HEK293T (cell line): ENCODE data around the gene PI4KA.
"Not testable (repeated sequence)": the region's sequence is repeated elsewhere in the genome, so short reads cannot be mapped to it uniquely, and the experiment has no call there.

Experiments used
- BHLHE40 ChIP-seq: fragments of 450-650 bp; IDR thresholded peaks from 2 replicates; pipeline ENCODE4 v1.6.1; 2016; ENCODE audit warnings: mild to moderate bottlenecking, moderate library complexity, borderline replicate concordance
- CTBP1 ChIP-seq: fragments of 450-650 bp; IDR thresholded peaks from 2 replicates; pipeline ENCODE4 v1.6.1; 2016; ENCODE audit warnings: borderline replicate concordance
- LEF1 ChIP-seq: fragments of 450-650 bp; IDR thresholded peaks from 2 replicates; pipeline ENCODE4 v1.6.1; 2017; ENCODE audit warnings: mild to moderate bottlenecking, borderline replicate concordance
- SP1 ChIP-seq: fragments of 450-650 bp; IDR thresholded peaks from 2 replicates; pipeline ENCODE4 v1.6.1; 2017
- TARDBP ChIP-seq: fragments of 450-650 bp; IDR thresholded peaks from 2 replicates; pipeline ENCODE4 v1.6.1; 2016
- TF ChIP-seq, protein P1 (sequence below): fragments of 450-650 bp; IDR thresholded peaks from 2 replicates; pipeline ENCODE4 v1.6.1; 2016

DNA sequence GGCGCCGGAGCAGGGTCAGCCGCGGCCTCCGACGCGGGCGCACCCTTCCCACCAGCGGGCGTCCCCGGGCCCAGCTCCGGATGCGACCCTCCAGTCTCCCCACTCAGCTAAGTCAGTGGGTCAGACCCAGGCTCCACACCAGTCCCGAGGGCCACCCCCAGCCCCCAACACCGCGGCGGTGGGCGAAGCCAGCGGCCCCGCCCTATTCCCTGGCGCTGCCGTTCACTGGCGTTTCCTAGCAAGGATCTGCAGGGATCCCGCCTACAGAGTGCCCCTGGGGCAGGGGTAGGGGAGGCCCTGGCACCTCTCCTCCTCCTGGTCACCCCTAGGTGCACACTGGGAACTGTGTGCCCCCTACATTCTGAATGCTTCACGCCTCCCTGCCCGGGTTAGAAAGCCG is 190.4 kb downstream of the PI4KA start:
- TF ChIP-seq SP1, TARDBP, CTBP1, BHLHE40, LEF1: not testable (repeated sequence)
- TF ChIP-seq, protein P1, sequence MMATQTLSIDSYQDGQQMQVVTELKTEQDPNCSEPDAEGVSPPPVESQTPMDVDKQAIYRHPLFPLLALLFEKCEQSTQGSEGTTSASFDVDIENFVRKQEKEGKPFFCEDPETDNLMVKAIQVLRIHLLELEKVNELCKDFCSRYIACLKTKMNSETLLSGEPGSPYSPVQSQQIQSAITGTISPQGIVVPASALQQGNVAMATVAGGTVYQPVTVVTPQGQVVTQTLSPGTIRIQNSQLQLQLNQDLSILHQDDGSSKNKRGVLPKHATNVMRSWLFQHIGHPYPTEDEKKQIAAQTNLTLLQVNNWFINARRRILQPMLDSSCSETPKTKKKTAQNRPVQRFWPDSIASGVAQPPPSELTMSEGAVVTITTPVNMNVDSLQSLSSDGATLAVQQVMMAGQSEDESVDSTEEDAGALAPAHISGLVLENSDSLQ, result not testable (repeated sequence)
